GM13976 (cell line): ENCODE results near the gene GAS1.

ENCODE experiments used
- DNase-seq: peaks from one replicate; pipeline ENCODE4 v3.0.0; 2012; ENCODE audit warnings: low spot score
- in situ Hi-C: fragments of 300-500 bp; cut with MboI; formaldehyde crosslinking; loops from one replicate; pipeline ENCODE4 v1.12.0; 2022; ENCODE audit warnings: low sequenced_read_pairs, mixed read lengths, inconsistent platforms; ENCODE audit not compliant: unreplicated experiment
- TF ChIP-seq, protein P1 (sequence below): IDR thresholded peaks from 2 replicates; pipeline ENCODE4 v1.5.1; 2012; ENCODE audit warnings: borderline replicate concordance, mild to moderate bottlenecking; ENCODE audit not compliant: insufficient read depth; ENCODE audit errors: extremely low read depth, missing control alignments, control extremely low read depth

The GAS1 gene

DNA sequence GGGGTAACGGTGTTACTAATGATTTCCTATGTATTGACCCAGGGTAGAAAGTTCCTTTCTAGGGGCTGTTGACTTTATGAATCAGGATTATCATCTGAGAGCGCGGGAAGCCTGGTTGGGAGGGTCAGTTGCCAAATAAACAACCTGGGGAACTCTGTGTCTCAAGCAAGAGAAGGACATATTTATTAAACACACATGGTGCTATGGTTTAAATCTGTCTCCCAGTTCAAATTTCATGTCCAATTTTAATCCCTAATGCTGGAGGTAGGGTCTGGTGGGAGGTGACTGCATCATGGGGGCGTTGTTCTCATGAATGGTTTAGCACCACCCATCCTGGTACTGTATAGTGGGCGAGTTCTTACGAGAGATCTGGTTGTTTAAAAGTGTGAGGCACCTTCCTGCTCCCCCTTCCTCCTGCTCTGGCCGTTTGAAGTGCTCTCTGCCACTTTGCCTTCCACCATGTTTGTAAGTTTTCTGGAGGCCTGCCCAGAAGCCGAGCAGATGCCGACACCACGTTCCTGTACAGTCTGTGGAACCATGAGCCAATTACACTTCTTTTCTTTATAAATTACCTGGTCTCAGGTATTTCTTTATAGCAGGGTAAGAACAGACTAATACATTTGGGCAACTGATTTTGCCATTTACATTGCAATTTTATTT, 19.7 kb upstream of the GAS1 start:
- TF ChIP-seq, protein P1, sequence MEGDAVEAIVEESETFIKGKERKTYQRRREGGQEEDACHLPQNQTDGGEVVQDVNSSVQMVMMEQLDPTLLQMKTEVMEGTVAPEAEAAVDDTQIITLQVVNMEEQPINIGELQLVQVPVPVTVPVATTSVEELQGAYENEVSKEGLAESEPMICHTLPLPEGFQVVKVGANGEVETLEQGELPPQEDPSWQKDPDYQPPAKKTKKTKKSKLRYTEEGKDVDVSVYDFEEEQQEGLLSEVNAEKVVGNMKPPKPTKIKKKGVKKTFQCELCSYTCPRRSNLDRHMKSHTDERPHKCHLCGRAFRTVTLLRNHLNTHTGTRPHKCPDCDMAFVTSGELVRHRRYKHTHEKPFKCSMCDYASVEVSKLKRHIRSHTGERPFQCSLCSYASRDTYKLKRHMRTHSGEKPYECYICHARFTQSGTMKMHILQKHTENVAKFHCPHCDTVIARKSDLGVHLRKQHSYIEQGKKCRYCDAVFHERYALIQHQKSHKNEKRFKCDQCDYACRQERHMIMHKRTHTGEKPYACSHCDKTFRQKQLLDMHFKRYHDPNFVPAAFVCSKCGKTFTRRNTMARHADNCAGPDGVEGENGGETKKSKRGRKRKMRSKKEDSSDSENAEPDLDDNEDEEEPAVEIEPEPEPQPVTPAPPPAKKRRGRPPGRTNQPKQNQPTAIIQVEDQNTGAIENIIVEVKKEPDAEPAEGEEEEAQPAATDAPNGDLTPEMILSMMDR, result no peak
- DNase-seq, result no peak
- in situ Hi-C loops, result no loop called here

DNA sequence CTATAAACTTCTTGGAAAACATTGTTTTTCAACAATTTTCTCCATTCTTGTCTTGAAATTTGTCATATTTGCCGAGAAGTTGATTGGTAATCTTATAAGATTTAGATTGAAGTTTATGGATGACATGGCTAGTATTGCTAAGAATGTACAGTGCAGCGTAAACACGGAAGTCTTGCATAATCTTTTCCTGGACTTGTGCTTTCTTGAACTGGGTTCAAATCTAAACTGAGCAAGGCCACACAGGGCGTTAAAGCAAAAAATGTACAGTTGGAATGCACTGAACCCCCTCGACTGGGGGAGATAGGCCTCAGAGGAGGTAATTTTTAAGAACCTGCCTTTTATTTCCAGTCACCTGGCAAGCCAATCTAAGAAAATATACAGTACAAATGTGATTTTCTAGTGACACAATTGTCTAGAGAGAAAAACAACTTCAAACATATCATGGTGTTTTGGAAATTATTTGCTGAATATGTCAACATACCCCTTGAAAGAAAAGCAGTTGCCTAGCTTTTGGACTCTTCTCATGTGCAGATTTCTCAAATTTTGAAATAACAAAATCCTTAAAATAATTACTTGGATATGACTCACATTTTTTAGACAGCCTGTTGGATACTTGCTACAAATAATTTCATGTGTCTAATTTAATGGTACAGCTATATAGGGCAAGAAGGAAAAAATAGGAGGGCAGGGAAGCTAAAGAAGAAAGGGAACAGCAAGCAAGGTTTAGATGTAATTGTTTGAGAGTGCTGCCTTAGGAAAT, 18.5 kb upstream of the GAS1 start:
- in situ Hi-C loops, result no loop called here

DNA sequence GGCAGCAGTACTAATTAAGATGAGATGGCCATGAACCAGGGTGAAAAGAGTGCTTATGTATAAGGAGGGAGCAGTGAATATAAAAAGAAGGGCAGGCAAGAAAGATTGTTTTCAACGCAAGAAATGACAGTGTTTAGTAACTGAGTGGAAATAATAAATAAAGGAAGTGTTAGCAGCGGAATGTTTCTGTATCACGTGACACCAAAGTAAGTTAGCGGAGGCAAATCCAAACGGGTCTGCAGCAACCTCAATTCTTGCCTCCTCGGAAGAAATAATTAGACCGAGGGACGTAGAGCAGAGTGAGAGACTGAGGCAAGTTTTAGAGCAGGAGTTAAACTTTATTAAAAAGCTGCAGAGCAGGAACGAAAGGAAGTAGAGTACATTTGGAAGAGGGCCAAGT, 15.4 kb upstream of the GAS1 start:
- DNase-seq, result no peak
- TF ChIP-seq, protein P1, result no peak
- in situ Hi-C loops, result no loop called here

More for the DNA sequence above, 18.5 kb upstream of the GAS1 start:
- TF ChIP-seq, protein P1, result no peak
- no peak for DNase-seq

DNA sequence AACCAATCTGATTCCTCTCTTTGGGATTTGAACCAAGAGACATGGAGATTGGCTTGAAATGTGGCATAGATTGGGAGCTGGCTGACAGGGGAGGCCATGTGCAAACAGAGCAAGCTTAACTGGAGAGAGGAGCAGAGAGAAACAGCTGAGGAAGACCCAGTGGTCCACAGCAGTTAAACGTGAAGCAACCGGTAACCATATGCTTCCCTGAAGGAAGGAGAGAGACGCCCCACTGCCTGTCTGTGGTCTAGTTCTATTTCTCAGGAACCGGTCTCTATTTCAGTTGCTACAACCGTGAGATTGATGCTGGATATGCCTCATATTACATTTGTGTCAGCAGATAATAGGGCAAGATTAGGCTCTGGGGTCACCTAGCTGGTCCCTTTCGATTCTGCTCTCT, 13.6 kb upstream of the GAS1 start:
- in situ Hi-C loops, result no loop called here
- DNase-seq, result no peak
- TF ChIP-seq, protein P1, result no peak

DNA sequence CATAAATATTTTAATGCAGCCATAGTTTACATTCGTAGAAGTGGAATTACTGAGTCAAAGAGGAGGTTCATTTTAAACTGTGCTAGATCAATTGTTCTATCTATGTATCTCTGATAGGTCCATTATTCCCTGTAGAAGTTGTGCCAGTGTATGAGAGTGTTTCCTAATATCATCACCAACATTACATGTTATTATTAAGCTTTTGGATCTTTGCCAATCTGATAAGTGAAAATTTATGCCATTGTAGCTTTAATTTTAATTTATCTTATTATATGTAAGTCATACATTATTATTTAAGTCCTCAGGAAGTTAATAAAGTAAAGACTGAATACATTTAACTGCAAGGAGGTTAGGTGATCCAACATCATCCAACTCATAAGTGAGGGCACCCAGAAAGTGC, 10.9 kb upstream of the GAS1 start:
- TF ChIP-seq, protein P1, result no peak
- no peak for DNase-seq
- in situ Hi-C loops, result no loop called here

DNA sequence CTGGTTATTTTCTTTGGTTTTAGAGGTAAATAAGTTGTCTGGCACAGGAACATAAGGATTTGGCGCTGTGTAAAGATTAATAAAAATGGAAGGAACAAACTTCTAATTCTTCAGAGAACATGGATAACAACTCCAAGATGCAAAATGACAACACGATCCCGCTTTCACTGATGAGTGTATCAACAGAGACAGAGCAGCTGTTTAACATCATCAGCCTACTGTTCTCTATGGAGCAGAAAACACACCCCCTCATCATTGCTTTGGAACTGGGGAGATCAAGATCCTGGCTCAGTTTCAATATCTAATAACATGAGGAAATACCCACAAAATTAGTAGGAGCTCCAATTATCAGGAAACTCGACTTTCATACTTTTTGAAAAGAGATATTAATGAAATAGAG, 8.3 kb upstream of the GAS1 start:
- in situ Hi-C loops, result no loop called here
- TF ChIP-seq, protein P1, result no peak
- DNase-seq, result no peak
